Measurements from ENCODE around the gene POLK.

The POLK gene

GRCh38 chr5:75468593-75468992 is 43.1 kb upstream of the POLK start:
- TF ChIP-seq POLR2AphosphoS5 (IDR thresholded peaks at IDR 0.05; ENCODE audit: low read depth, low read length) (no peak), SIN3A (IDR thresholded peaks at IDR 0.05; ENCODE audit: borderline replicate concordance, insufficient read depth, low read length) (no peak), FOXP2 (optimal IDR thresholded peaks at IDR 0.05; ENCODE audit: borderline replicate concordance, extremely low read depth, extremely low read length, insufficient read depth) (no peak)

GRCh38 chr5:75469017-75469416 is 42.7 kb upstream of the POLK start:
- no peak for TF ChIP-seq FOXP2 (optimal IDR thresholded peaks at IDR 0.05; ENCODE audit: borderline replicate concordance, extremely low read depth, extremely low read length, insufficient read depth)

- TF ChIP-seq POLR2AphosphoS5 (IDR thresholded peaks at IDR 0.05; ENCODE audit: low read depth, low read length) (no peak), SIN3A (IDR thresholded peaks at IDR 0.05; ENCODE audit: borderline replicate concordance, insufficient read depth, low read length) (no peak), REST (IDR thresholded peaks at IDR 0.05; ENCODE audit: insufficient read depth in 1 of 2, low read depth in 2 of 2, low read length in 2 of 2) (no peak), FOXP2 (optimal IDR thresholded peaks at IDR 0.05; ENCODE audit: borderline replicate concordance, extremely low read depth, extremely low read length, insufficient read depth) (no peak), TAF1 (IDR thresholded peaks at IDR 0.05; ENCODE audit: borderline replicate concordance, insufficient read depth, low read length) (no peak)
These were observed 40.5 kb upstream of the POLK start for GRCh38 chr5:75471193-75471592.

- TF ChIP-seq TAF1 (IDR thresholded peaks at IDR 0.05; ENCODE audit: borderline replicate concordance, insufficient read depth, low read length), result no peak
- TF ChIP-seq SIN3A (IDR thresholded peaks at IDR 0.05; ENCODE audit: borderline replicate concordance, insufficient read depth, low read length), result no peak
- TF ChIP-seq POLR2AphosphoS5 (IDR thresholded peaks at IDR 0.05; ENCODE audit: low read depth, low read length), result no peak
- no peak for TF ChIP-seq FOXP2 (optimal IDR thresholded peaks at IDR 0.05; ENCODE audit: borderline replicate concordance, extremely low read depth, extremely low read length, insufficient read depth)
- no peak for TF ChIP-seq REST (IDR thresholded peaks at IDR 0.05; ENCODE audit: insufficient read depth in 1 of 2, low read depth in 2 of 2, low read length in 2 of 2)
These were observed 38.7 kb upstream of the POLK start for GRCh38 chr5:75472973-75473372.

GRCh38 chr5:75473463-75473862 is 38.2 kb upstream of the POLK start:
- no peak for TF ChIP-seq POLR2AphosphoS5 (IDR thresholded peaks at IDR 0.05; ENCODE audit: low read depth, low read length)
- no peak for TF ChIP-seq FOXP2 (optimal IDR thresholded peaks at IDR 0.05; ENCODE audit: borderline replicate concordance, extremely low read depth, extremely low read length, insufficient read depth)
- TF ChIP-seq REST (IDR thresholded peaks at IDR 0.05; ENCODE audit: insufficient read depth in 1 of 2, low read depth in 2 of 2, low read length in 2 of 2), result no peak
- no peak for TF ChIP-seq SIN3A (IDR thresholded peaks at IDR 0.05; ENCODE audit: borderline replicate concordance, insufficient read depth, low read length)
- TF ChIP-seq TAF1 (IDR thresholded peaks at IDR 0.05; ENCODE audit: borderline replicate concordance, insufficient read depth, low read length), result no peak

GRCh38 chr5:75475364-75475763 is 36.3 kb upstream of the POLK start:
- no peak for TF ChIP-seq REST (IDR thresholded peaks at IDR 0.05; ENCODE audit: insufficient read depth in 1 of 2, low read depth in 2 of 2, low read length in 2 of 2)
- no peak for TF ChIP-seq FOXP2 (optimal IDR thresholded peaks at IDR 0.05; ENCODE audit: borderline replicate concordance, extremely low read depth, extremely low read length, insufficient read depth)
- no peak for TF ChIP-seq POLR2AphosphoS5 (IDR thresholded peaks at IDR 0.05; ENCODE audit: low read depth, low read length)
- no peak for TF ChIP-seq SIN3A (IDR thresholded peaks at IDR 0.05; ENCODE audit: borderline replicate concordance, insufficient read depth, low read length)
- no peak for TF ChIP-seq TAF1 (IDR thresholded peaks at IDR 0.05; ENCODE audit: borderline replicate concordance, insufficient read depth, low read length)

Data from PFSK-1 (cell line).